Measurements from ENCODE around the gene OCA2. TPM values are rescaled to one million over a fixed set of nuclear protein-coding genes. Genes with fewer than 3 reads are reported as not detected.

OCA2 gene
- total RNA-seq, 1 experiment from 2014 or later, result 0.31 TPM

- Histone ChIP-seq H2BK12ac (ENCODE audit: insufficient read length, low read depth, low read length) (no peak overlapping the region), H3K79me1 (ENCODE audit: insufficient read depth, low read depth, low read length, poor library complexity, severe bottlenecking) (no peaks in the 10 kb centered on the region), H3K4me2 (ENCODE audit: insufficient read depth, insufficient read length, low read length) (no peak overlapping the region), H3K27ac (ENCODE audit: insufficient read length, low read depth, low read length) (no peak overlapping the region), H2AK5ac (ENCODE audit: insufficient read length, low read length) (no peak overlapping the region), H3K23ac (ENCODE audit: insufficient read length, low read depth, low read length) (no peak overlapping the region), H3T11ph (ENCODE audit: low read length) (no peak overlapping the region), H3K4ac (ENCODE audit: low read depth, low read length) (no peak overlapping the region), H4K8ac (replicated peaks; ENCODE audit: insufficient read length, low read depth, low read length) (no peak overlapping the region), H2BK15ac (ENCODE audit: low read depth, low read length) (no peak overlapping the region), H3K4me1 (ENCODE audit: insufficient read depth, low read length) (peaks cover 3% of the 10 kb centered on the region; the same call in 1 of the 2 replicates), H3K18ac (ENCODE audit: insufficient read length, low read depth, low read length) (no peak overlapping the region), H3K56ac (ENCODE audit: insufficient read length, low read depth, low read length) (no peak overlapping the region), H3K27me3 (ENCODE audit: insufficient read depth, low read length) (no peaks in the 10 kb centered on the region), H3K23me2 (ENCODE audit: insufficient read length, low read depth, low read length, poor library complexity, severe bottlenecking) (no peaks in the 10 kb centered on the region), H2BK5ac (ENCODE audit: insufficient read length, low read length) (no peak overlapping the region), H3K14ac (ENCODE audit: insufficient read depth, low read length) (no peak overlapping the region), H2BK120ac (ENCODE audit: low read depth, low read length, poor library complexity, severe bottlenecking) (no peak overlapping the region), H4K5ac (ENCODE audit: insufficient read length, low read depth, low read length) (no peak overlapping the region), H4K20me1 (ENCODE audit: control insufficient read depth, insufficient read depth, insufficient read length) (no peaks in the 10 kb centered on the region), H2AFZ (ENCODE audit: low read length) (no peak overlapping the region), H4K91ac (ENCODE audit: insufficient read length, low read depth, low read length) (no peak overlapping the region), H3K9me3 (ENCODE audit: control insufficient read depth, low read depth, low read length) (no peaks in the 10 kb centered on the region), H2BK20ac (ENCODE audit: low read depth, low read length, poor library complexity, severe bottlenecking) (no peak overlapping the region), H3K79me2 (ENCODE audit: insufficient read depth, low read length) (no peaks in the 10 kb centered on the region), H3K9ac (ENCODE audit: extremely low read depth, insufficient read length, low read length) (no peak overlapping the region)
- Mint-ChIP-seq H3K4me3 (no peak overlapping the region), H3K27ac (no peak overlapping the region), H3K4me1 (peaks cover 7 to 13% of the 10 kb centered on the region in 2 experiments; a peak in 3 of 4 replicates), H3K9me3 (no peaks in the 10 kb centered on the region), H3K27me3 (ENCODE audit: low read depth) (no peaks in the 10 kb centered on the region), H3K36me3 (ENCODE audit: insufficient read depth in 1 of 3, low read depth in 3 of 3) (peaks cover 40 to 68% (median 54%) of the 10 kb centered on the region in 3 experiments)
- WGBS (ENCODE audit: extremely low coverage, insufficient read length, low lambda C conversion rate), result no CpG with 5 or more reads among the region's 7 CpGs
- no peak for DNase-seq
- TF ChIP-seq CTCF (conservative IDR thresholded peaks at IDR 0.05), result no peak
These were observed 31.5 kb upstream of the OCA2 start for GRCh38 chr15:28130651-28131050.

Measured in H9 (cell line).